HEK293T (cell line): ENCODE measurements around the gene PROSER2.

Source experiments
- CTCF ChIA-PET: fragments of 350-600 bp; formaldehyde crosslinking; extraction: SDS; loops from one replicate; lab custom pipeline; 2021; ENCODE audit warnings: antibody characterized with exemption, inconsistent platforms; lab: Yijun Ruan, JAX
- POLR2A ChIA-PET: fragments of 350-600 bp; formaldehyde crosslinking; extraction: SDS; loops from one replicate; lab custom pipeline; 2020; ENCODE audit warnings: antibody characterized with exemption, inconsistent platforms; lab: Yijun Ruan, JAX
- DNase-seq: peaks from one replicate; pipeline ENCODE4 v3.0.0; 2012; ENCODE audit warnings: mixed read lengths; ENCODE audit errors: extremely low spot score
- ARNT ChIP-seq: fragments of 450-650 bp; IDR thresholded peaks from 2 replicates; pipeline ENCODE4 v1.6.1; 2017; ENCODE audit warnings: mild to moderate bottlenecking
- BHLHE40 ChIP-seq: fragments of 450-650 bp; IDR thresholded peaks from 2 replicates; pipeline ENCODE4 v1.6.1; 2016; ENCODE audit warnings: mild to moderate bottlenecking, moderate library complexity, borderline replicate concordance
- CTBP1 ChIP-seq: fragments of 450-650 bp; IDR thresholded peaks from 2 replicates; pipeline ENCODE4 v1.6.1; 2016; ENCODE audit warnings: borderline replicate concordance
- ELF4 ChIP-seq: fragments of 450-650 bp; IDR thresholded peaks from 2 replicates; pipeline ENCODE4 v1.6.1; 2017; ENCODE audit warnings: antibody characterized with exemption
- FOXA1 ChIP-seq: fragments of 450-650 bp; IDR thresholded peaks from 2 replicates; pipeline ENCODE4 v1.6.1; 2016; ENCODE audit warnings: mild to moderate bottlenecking
- FOXK2 ChIP-seq: fragments of 450-650 bp; IDR thresholded peaks from 2 replicates; pipeline ENCODE4 v1.6.1; 2016; ENCODE audit warnings: mild to moderate bottlenecking
- FOXM1 ChIP-seq: fragments of 450-650 bp; IDR thresholded peaks from 2 replicates; pipeline ENCODE4 v1.6.1; 2017; ENCODE audit warnings: mild to moderate bottlenecking, borderline replicate concordance
- HDGF ChIP-seq: fragments of 450-650 bp; IDR thresholded peaks from 2 replicates; pipeline ENCODE4 v1.6.1; 2017; ENCODE audit warnings: antibody characterized with exemption, borderline replicate concordance
- L3MBTL2 ChIP-seq: fragments of 450-650 bp; conservative IDR thresholded peaks from 2 replicates; pipeline ENCODE4 v1.6.1; 2016; ENCODE audit warnings: mild to moderate bottlenecking
- LEF1 ChIP-seq: fragments of 450-650 bp; IDR thresholded peaks from 2 replicates; pipeline ENCODE4 v1.6.1; 2017; ENCODE audit warnings: mild to moderate bottlenecking, borderline replicate concordance
- NFRKB ChIP-seq: fragments of 450-650 bp; IDR thresholded peaks from 2 replicates; pipeline ENCODE4 v1.6.1; 2016; ENCODE audit warnings: mild to moderate bottlenecking, moderate library complexity
- SP1 ChIP-seq: fragments of 450-650 bp; IDR thresholded peaks from 2 replicates; pipeline ENCODE4 v1.6.1; 2017
- SUZ12 ChIP-seq: fragments of 450-650 bp; IDR thresholded peaks from 2 replicates; pipeline ENCODE4 v1.6.1; 2016; ENCODE audit warnings: mild to moderate bottlenecking
- TARDBP ChIP-seq: fragments of 450-650 bp; IDR thresholded peaks from 2 replicates; pipeline ENCODE4 v1.6.1; 2016
- ZNF384 ChIP-seq: fragments of 450-650 bp; IDR thresholded peaks from 2 replicates; pipeline ENCODE4 v1.6.1; 2016
- TF ChIP-seq, protein P1 (sequence below): fragments of 450-650 bp; IDR thresholded peaks from 2 replicates; pipeline ENCODE4 v1.6.1; 2016

The PROSER2 gene

GRCh38 chr10:11794566-11794965 lies 28.6 kb upstream of the PROSER2 start:
- ChIA-PET POLR2A (no interaction called here), CTCF (interaction anchor here (1.0 to 1.9 kb wide), 2 partner anchors 11 to 23 kb away, joined by 5 to 6 read pairs; no protein-coding TSS in a partner anchor)
- no peak for DNase-seq
- TF ChIP-seq ZNF384 (no peak), ARNT (no peak), L3MBTL2 (no peak), FOXA1 (no peak), FOXK2 (no peak), TARDBP (no peak), CTBP1 (no peak), NFRKB (no peak), SP1 (no peak), HDGF (no peak)
- TF ChIP-seq, protein P1, sequence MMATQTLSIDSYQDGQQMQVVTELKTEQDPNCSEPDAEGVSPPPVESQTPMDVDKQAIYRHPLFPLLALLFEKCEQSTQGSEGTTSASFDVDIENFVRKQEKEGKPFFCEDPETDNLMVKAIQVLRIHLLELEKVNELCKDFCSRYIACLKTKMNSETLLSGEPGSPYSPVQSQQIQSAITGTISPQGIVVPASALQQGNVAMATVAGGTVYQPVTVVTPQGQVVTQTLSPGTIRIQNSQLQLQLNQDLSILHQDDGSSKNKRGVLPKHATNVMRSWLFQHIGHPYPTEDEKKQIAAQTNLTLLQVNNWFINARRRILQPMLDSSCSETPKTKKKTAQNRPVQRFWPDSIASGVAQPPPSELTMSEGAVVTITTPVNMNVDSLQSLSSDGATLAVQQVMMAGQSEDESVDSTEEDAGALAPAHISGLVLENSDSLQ, result no peak

- ChIA-PET CTCF (interaction anchor here (1.9 kb wide), 1 partner anchor 12 kb away, joined by 5 read pairs; no protein-coding TSS in a partner anchor), POLR2A (no interaction called here)
- DNase-seq, result no peak
- TF ChIP-seq L3MBTL2 (no peak), ELF4 (no peak), HDGF (no peak), NFRKB (no peak), FOXK2 (no peak), ARNT (no peak), SUZ12 (no peak), FOXA1 (no peak), CTBP1 (no peak), SP1 (no peak), FOXM1 (no peak), LEF1 (no peak), ZNF384 (no peak), TARDBP (no peak), BHLHE40 (no peak)
- TF ChIP-seq, protein P1, result no peak
Observed at GRCh38 chr10:11795101-11795920, 27.8 kb upstream of the PROSER2 start.

- no peak for DNase-seq
- ChIA-PET POLR2A (no interaction called here), CTCF (interaction anchor here (1.0 to 1.5 kb wide), 3 partner anchors 14 to 31 kb away, joined by 3 to 5 read pairs (median 3); no protein-coding TSS in a partner anchor)
- TF ChIP-seq CTBP1, result no peak
- TF ChIP-seq ELF4, result no peak
- TF ChIP-seq SUZ12, result no peak
- no peak for TF ChIP-seq BHLHE40
- no peak for TF ChIP-seq ZNF384
- TF ChIP-seq HDGF, result no peak
- no peak for TF ChIP-seq LEF1
- no peak for TF ChIP-seq TARDBP
- no peak for TF ChIP-seq ARNT
- no peak for TF ChIP-seq SP1
- no peak for TF ChIP-seq NFRKB
- no peak for TF ChIP-seq FOXM1
- TF ChIP-seq L3MBTL2, result no peak
Observed at GRCh38 chr10:11796474-11796873, 26.7 kb upstream of the PROSER2 start.

DNA sequence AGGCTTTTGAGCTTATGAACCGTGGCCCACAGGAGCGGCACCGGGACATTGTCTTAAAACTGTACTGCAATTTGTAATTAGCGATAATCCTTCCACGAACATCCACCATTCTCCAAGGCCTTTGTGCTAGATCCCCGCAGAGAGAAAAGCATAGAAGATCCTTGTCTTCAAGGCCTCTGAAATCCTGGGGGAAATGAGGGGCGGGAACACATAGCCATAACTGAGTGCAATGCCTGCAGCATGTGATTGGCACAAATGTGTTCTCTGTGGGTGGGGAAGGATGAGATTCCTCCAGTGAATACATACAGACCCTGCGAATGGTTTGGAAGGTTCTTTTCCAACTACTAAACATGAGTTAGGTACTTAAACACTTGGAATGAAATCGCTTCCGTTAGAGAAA lies 25.9 kb upstream of the PROSER2 start:
- ChIA-PET POLR2A (no interaction called here), CTCF (interaction anchor here (1.3 to 1.5 kb wide), 2 partner anchors 15 to 32 kb away, joined by 3 to 5 read pairs; no protein-coding TSS in a partner anchor)
- no peak for DNase-seq

GRCh38 chr10:11797847-11798633 lies 25.1 kb upstream of the PROSER2 start:
- DNase-seq, result no peak
- POLR2A ChIA-PET, result interaction anchor here (0.6 kb wide), 1 partner anchor 22 kb away, joined by 3 read pairs; no protein-coding TSS in a partner anchor
- TF ChIP-seq L3MBTL2 (no peak), SUZ12 (no peak), HDGF (no peak), CTBP1 (no peak), FOXA1 (no peak)
- CTCF ChIA-PET, result interaction anchor here (1.0 kb wide), 1 partner anchor 55 kb away, joined by 3 read pairs; no protein-coding TSS in a partner anchor

More for the DNA sequence above, 25.9 kb upstream of the PROSER2 start:
- TF ChIP-seq ZNF384, result no peak
- TF ChIP-seq FOXM1, result no peak
- TF ChIP-seq NFRKB, result no peak
- TF ChIP-seq HDGF, result no peak
- no peak for TF ChIP-seq CTBP1
- TF ChIP-seq, protein P1, result no peak
